Measurements from ENCODE around the gene RXYLT1. TPM values are rescaled to one million over a fixed set of nuclear protein-coding genes. Genes with fewer than 3 reads are reported as not detected.

The RXYLT1 gene
- polyA plus RNA-seq, 1 donor from 2014 or later = 30.5 TPM

DNA sequence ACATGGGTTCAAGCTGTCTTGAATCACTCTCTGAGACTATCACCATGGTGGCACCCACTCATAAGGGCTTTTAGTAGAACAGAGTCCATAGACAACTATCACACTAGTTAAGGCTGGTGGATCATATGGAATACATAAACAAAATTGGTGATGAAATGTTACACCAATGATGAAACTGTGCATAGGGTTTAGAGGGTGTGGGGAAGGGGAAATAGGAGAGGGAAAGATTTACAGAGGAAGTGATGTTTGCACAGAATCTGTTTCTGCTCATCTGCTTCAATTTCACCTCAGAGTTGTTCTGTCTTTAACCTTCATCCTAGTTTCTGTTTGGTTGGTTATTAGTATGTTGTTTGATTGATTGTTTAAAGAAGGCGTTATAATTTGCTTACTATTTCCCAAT, 2.4 kb upstream of the RXYLT1 start:
- no peak overlapping the region for H2AFZ ChIP-seq (ENCODE audit: low read depth, low read length)
- H3F3A ChIP-seq (ENCODE audit: insufficient read depth, low read length, poor library complexity, severe bottlenecking) = no peaks in the 10 kb centered on the region
- no peaks in the 10 kb centered on the region for H3K9me3 ChIP-seq (ENCODE audit: low read length)
- H3K27ac ChIP-seq (ENCODE audit: low read length) = no peak overlapping the region
- no peaks in the 10 kb centered on the region for H3K36me3 ChIP-seq (ENCODE audit: insufficient read depth, low read length)
- H3K27me3 ChIP-seq (ENCODE audit: insufficient read depth, low read depth, low read length) = no peaks in the 10 kb centered on the region
- H4K20me1 ChIP-seq (ENCODE audit: insufficient read depth) = no peaks in the 10 kb centered on the region
- TF ChIP-seq EP300 (conservative IDR thresholded peaks at IDR 0.05; ENCODE audit: poor library complexity, severe bottlenecking) (no peak), TAF1 (IDR thresholded peaks at IDR 0.05; ENCODE audit: low read depth) (no peak), MXI1 (conservative IDR thresholded peaks at IDR 0.05; ENCODE audit: poor library complexity, severe bottlenecking) (no peak), EZH2 (IDR thresholded peaks at IDR 0.05; ENCODE audit: borderline replicate concordance, insufficient read depth, low read length, poor library complexity, severe bottlenecking) (no peak), SMC3 (conservative IDR thresholded peaks at IDR 0.05; ENCODE audit: poor library complexity) (no peak), POLR2AphosphoS5 (IDR thresholded peaks at IDR 0.05) (no peak), RAD21 (conservative IDR thresholded peaks at IDR 0.05) (no peak)
- TF ChIP-seq, protein P1, sequence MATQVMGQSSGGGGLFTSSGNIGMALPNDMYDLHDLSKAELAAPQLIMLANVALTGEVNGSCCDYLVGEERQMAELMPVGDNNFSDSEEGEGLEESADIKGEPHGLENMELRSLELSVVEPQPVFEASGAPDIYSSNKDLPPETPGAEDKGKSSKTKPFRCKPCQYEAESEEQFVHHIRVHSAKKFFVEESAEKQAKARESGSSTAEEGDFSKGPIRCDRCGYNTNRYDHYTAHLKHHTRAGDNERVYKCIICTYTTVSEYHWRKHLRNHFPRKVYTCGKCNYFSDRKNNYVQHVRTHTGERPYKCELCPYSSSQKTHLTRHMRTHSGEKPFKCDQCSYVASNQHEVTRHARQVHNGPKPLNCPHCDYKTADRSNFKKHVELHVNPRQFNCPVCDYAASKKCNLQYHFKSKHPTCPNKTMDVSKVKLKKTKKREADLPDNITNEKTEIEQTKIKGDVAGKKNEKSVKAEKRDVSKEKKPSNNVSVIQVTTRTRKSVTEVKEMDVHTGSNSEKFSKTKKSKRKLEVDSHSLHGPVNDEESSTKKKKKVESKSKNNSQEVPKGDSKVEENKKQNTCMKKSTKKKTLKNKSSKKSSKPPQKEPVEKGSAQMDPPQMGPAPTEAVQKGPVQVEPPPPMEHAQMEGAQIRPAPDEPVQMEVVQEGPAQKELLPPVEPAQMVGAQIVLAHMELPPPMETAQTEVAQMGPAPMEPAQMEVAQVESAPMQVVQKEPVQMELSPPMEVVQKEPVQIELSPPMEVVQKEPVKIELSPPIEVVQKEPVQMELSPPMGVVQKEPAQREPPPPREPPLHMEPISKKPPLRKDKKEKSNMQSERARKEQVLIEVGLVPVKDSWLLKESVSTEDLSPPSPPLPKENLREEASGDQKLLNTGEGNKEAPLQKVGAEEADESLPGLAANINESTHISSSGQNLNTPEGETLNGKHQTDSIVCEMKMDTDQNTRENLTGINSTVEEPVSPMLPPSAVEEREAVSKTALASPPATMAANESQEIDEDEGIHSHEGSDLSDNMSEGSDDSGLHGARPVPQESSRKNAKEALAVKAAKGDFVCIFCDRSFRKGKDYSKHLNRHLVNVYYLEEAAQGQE (IDR thresholded peaks at IDR 0.05; ENCODE audit: borderline replicate concordance) = no peak
- TF ChIP-seq, protein P2, sequence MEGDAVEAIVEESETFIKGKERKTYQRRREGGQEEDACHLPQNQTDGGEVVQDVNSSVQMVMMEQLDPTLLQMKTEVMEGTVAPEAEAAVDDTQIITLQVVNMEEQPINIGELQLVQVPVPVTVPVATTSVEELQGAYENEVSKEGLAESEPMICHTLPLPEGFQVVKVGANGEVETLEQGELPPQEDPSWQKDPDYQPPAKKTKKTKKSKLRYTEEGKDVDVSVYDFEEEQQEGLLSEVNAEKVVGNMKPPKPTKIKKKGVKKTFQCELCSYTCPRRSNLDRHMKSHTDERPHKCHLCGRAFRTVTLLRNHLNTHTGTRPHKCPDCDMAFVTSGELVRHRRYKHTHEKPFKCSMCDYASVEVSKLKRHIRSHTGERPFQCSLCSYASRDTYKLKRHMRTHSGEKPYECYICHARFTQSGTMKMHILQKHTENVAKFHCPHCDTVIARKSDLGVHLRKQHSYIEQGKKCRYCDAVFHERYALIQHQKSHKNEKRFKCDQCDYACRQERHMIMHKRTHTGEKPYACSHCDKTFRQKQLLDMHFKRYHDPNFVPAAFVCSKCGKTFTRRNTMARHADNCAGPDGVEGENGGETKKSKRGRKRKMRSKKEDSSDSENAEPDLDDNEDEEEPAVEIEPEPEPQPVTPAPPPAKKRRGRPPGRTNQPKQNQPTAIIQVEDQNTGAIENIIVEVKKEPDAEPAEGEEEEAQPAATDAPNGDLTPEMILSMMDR (IDR thresholded peaks at IDR 0.05; ENCODE audit: poor library complexity, severe bottlenecking) = no peak
- H3K4me2 ChIP-seq (ENCODE audit: low read length) = no peak overlapping the region
- no peak overlapping the region for H3K9ac ChIP-seq (ENCODE audit: low read length)
- no peaks in the 10 kb centered on the region for H3K79me2 ChIP-seq (replicated peaks; ENCODE audit: insufficient read depth, low read length)
- no peak overlapping the region for H3K4me3 ChIP-seq (ENCODE audit: low read length)
- no peaks in the 10 kb centered on the region for H3K9me2 ChIP-seq (ENCODE audit: insufficient read depth, low read length)

DNA sequence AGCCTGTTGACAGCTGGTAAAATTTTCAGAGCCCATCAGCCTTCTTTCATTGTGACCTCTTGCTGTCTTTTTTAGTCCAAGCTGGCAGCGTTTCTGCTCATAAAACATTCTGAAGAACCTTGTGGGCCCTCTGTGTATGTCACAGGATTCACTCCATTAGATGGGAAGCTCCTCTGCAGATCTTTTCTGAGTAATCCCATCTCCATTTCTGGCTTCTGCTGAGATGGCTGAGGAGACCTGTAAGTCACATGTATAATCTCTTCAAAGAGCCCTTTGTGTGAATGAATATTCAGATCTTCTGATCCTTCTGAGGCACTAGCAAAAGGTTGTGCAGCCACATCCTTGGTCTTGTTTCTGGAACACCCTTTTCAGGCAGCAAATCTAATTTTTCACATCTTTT, 2.8 kb downstream of the RXYLT1 start:
- Histone ChIP-seq H3K79me2 (replicated peaks; ENCODE audit: insufficient read depth, low read length) (no peaks in the 10 kb centered on the region), H3K36me3 (ENCODE audit: insufficient read depth, low read length) (peaks cover 6% of the 10 kb centered on the region), H3K4me3 (ENCODE audit: low read length) (no peak overlapping the region), H3F3A (ENCODE audit: insufficient read depth, low read length, poor library complexity, severe bottlenecking) (no peaks in the 10 kb centered on the region), H3K9me2 (ENCODE audit: insufficient read depth, low read length) (no peaks in the 10 kb centered on the region), H4K20me1 (ENCODE audit: insufficient read depth) (no peaks in the 10 kb centered on the region), H2AFZ (ENCODE audit: low read depth, low read length) (no peak overlapping the region), H3K9ac (ENCODE audit: low read length) (no peak overlapping the region), H3K27ac (ENCODE audit: low read length) (no peak overlapping the region), H3K27me3 (ENCODE audit: insufficient read depth, low read depth, low read length) (no peaks in the 10 kb centered on the region), H3K9me3 (ENCODE audit: low read length) (no peaks in the 10 kb centered on the region), H3K4me2 (ENCODE audit: low read length) (no peak overlapping the region)
- TF ChIP-seq EP300 (conservative IDR thresholded peaks at IDR 0.05; ENCODE audit: poor library complexity, severe bottlenecking) (no peak), RAD21 (conservative IDR thresholded peaks at IDR 0.05) (no peak)

DNA sequence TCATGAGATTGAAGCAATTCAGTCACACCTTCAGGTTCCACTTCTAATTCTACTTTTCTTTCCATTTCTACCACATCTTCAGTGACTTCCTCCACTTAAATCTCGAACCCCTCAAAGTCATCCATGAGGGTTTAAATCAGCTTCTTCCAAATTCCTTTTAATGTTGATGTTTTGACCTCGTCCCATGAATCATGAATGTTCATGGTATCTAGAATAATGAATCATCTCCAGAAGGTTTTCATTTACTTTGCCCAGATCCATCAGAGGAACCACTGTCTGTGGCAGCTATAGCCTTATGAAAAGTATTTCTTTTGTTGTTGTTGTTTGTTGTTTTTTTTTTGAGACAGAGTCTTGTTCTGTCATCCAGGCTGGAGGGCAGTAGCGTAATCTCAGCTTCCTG, 7.6 kb downstream of the RXYLT1 start:
- Histone ChIP-seq H3K79me2 (replicated peaks; ENCODE audit: insufficient read depth, low read length) (no peaks in the 10 kb centered on the region), H3K4me3 (ENCODE audit: low read length) (no peak overlapping the region), H4K20me1 (ENCODE audit: insufficient read depth) (no peaks in the 10 kb centered on the region), H3K9ac (ENCODE audit: low read length) (no peak overlapping the region), H3F3A (ENCODE audit: insufficient read depth, low read length, poor library complexity, severe bottlenecking) (no peaks in the 10 kb centered on the region), H3K27me3 (ENCODE audit: insufficient read depth, low read depth, low read length) (no peaks in the 10 kb centered on the region), H2AFZ (ENCODE audit: low read depth, low read length) (no peak overlapping the region), H3K4me2 (ENCODE audit: low read length) (no peak overlapping the region), H3K36me3 (ENCODE audit: insufficient read depth, low read length) (peaks cover 6% of the 10 kb centered on the region), H3K27ac (ENCODE audit: low read length) (no peak overlapping the region), H3K9me2 (ENCODE audit: insufficient read depth, low read length) (no peaks in the 10 kb centered on the region), H3K9me3 (ENCODE audit: low read length) (no peaks in the 10 kb centered on the region)
- no peak for TF ChIP-seq SMC3 (conservative IDR thresholded peaks at IDR 0.05; ENCODE audit: poor library complexity)
- TF ChIP-seq, protein P1 (IDR thresholded peaks at IDR 0.05; ENCODE audit: borderline replicate concordance) = no peak
- TF ChIP-seq POLR2AphosphoS5 (IDR thresholded peaks at IDR 0.05) = no peak
- TF ChIP-seq, protein P2 (IDR thresholded peaks at IDR 0.05; ENCODE audit: poor library complexity, severe bottlenecking) = no peak
- TF ChIP-seq EZH2 (IDR thresholded peaks at IDR 0.05; ENCODE audit: borderline replicate concordance, insufficient read depth, low read length, poor library complexity, severe bottlenecking) = no peak
- no peak for TF ChIP-seq EP300 (conservative IDR thresholded peaks at IDR 0.05; ENCODE audit: poor library complexity, severe bottlenecking)
- TF ChIP-seq RAD21 (conservative IDR thresholded peaks at IDR 0.05) = no peak
- TF ChIP-seq MXI1 (conservative IDR thresholded peaks at IDR 0.05; ENCODE audit: poor library complexity, severe bottlenecking) = no peak
- no peak for TF ChIP-seq TAF1 (IDR thresholded peaks at IDR 0.05; ENCODE audit: low read depth)
